Measurements from ENCODE around the gene SLC16A8.
"Not testable (repeated sequence)": the region's sequence is repeated elsewhere in the genome, so short reads cannot be mapped to it uniquely, and the experiment has no call there.

Gene SLC16A8, protein sequence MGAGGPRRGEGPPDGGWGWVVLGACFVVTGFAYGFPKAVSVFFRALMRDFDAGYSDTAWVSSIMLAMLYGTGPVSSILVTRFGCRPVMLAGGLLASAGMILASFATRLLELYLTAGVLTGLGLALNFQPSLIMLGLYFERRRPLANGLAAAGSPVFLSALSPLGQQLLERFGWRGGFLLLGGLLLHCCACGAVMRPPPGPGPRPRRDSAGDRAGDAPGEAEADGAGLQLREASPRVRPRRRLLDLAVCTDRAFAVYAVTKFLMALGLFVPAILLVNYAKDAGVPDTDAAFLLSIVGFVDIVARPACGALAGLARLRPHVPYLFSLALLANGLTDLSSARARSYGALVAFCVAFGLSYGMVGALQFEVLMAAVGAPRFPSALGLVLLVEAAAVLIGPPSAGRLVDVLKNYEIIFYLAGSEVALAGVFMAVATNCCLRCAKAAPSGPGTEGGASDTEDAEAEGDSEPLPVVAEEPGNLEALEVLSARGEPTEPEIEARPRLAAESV

GRCh38 chr22:38083931-38084631 lies at the start of gene SLC16A8:
TSS of gene SLC16A8 (minus strand) at chr22:38084184. CDS start at chr22:38082873, 1,311 bp downstream.
- no peak for DNase-seq

GRCh38 chr22:38133331-38133730 lies 49.3 kb upstream of the SLC16A8 start:
- DNase-seq, result no peak

- DNase-seq, result no peak
Measured at GRCh38 chr22:38132794-38133193, 48.8 kb upstream of the SLC16A8 start.

- DNase-seq, result no peak
Measured at GRCh38 chr22:38132136-38132535, 48.2 kb upstream of the SLC16A8 start.

GRCh38 chr22:38131399-38131798 lies 47.4 kb upstream of the SLC16A8 start:
- no peak for DNase-seq

DNA sequence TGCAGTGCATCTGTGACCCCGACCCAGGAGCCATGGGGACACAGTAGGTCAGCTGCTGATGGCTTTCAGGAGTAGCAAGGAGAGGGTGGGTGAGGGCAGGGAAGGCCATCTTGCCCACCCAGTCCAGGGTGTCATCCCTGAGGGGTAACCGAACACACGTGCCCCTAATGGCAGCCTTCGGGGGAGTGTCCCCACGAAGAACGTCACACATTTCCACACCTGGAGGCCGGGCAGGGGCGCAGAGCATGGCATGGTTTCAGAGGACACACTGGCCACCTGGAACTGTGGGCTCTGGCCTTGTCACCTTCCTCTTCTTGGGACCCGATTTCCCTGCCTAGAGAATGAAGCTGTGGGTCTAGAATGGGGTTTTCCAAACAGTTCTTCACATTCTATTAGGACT lies 45.9 kb upstream of the SLC16A8 start:
- DNase-seq, result no peak

DNA sequence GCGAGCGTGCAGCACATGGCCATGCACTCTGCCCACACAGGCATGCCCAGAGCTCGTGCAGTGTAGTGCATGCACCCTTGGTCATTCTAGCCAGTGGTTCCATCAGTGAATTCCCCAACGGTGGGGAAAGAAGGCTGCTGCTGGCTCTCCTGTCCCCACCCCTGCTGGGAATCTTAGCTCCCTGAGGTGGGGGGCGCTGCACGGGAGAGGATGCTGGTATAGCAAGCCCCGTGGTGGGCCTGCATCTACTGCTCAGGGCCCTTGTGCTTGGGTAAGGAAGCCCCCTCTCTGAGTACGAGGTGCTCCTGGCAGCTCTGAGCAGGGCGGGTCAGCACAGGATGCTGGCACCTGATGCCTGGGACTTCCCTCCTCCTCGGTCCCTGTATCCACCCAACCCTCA lies 45.0 kb upstream of the SLC16A8 start:
- DNase-seq, result no peak

DNA sequence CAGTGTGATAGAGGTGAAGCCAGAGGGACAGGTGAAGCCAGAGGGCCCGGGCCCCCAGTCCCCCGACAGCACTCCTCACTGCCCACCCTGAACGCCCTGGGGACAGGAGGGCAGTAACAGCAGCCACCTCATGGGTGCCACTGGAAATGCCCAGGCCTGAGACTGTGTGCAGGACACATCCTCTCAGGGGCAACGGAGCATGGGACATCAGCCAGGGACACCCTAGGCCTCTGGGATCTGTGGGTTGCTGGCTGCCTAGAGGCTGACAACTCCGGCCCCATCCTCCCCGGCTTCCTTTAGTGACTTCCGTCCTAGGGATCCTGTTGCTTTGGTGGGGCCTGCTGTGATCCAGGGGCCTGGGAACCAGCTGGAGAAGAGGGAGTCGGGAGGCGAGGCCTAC lies 43.9 kb upstream of the SLC16A8 start:
- DNase-seq, result no peak

GRCh38 chr22:38126928-38127668 lies 43.1 kb upstream of the SLC16A8 start:
- DNase-seq, result no peak

GRCh38 chr22:38125751-38126201 lies 41.8 kb upstream of the SLC16A8 start:
- peak in 14 of 56 donors; percentile 9 to 54 (median 29) for DNase-seq

DNA sequence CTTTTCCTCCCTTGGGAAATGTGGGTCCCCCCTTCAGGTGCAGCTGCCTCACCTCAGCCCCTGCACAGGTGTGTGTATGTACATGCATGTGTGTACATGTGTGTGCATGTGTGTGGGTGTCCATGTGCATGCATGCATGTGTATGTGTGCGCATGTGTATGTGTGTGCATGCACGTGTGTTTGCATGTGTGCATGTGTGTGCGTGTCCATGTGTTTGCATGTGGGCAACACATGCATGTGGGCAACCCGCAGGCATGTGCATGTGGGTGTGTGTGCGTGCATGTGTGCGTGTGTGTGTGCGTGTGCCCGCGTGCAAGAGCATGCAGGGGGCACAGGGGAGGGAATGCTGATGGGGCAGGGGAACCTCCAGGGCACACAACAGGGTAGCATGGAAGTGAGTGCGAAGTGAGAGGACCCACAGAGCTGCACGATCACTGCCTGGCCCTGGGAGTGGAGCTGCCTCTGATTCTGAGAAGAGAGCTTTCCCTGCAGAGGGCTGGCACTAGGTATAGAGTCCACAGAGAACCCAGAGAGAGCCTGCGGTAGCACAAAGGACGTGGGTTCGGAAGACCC lies 41.1 kb upstream of the SLC16A8 start:
- DNase-seq, result no peak

DNA sequence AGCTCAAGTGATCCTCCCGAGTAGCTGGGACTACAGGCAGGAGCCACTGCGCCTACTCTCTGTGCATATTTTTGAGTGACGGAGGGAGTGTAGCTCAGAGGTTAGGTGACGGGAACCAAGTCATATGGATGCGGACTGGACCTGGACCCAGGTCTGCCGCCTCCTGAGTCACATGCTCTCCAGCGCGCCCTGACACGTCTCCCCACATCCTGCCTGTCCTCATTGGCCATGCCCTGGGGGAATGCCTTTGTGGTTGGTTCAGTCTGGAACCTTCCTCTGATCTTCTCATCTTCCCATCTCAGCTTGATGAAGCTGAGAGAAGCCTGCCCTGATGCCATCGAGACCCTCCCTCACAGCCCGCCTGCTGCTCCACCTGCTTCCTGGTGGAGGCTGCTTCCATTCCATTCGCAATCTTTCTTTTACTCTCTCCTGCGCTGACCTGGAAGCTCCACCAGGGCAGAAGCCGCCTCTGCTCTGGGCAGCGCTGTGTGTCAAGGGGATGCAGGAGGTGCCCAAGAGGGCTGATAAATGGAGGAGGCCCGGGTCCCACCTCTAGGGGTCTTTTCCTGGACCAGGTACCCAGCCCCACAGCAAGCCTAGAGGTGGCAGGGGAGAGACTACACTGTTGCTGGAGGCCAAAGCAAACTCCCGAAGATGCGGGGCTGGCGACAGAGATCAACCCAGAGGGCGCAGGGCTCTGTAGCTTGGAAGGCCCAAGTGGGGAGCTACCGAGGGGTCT lies 40.4 kb upstream of the SLC16A8 start:
- DNase-seq, result no peak

DNA sequence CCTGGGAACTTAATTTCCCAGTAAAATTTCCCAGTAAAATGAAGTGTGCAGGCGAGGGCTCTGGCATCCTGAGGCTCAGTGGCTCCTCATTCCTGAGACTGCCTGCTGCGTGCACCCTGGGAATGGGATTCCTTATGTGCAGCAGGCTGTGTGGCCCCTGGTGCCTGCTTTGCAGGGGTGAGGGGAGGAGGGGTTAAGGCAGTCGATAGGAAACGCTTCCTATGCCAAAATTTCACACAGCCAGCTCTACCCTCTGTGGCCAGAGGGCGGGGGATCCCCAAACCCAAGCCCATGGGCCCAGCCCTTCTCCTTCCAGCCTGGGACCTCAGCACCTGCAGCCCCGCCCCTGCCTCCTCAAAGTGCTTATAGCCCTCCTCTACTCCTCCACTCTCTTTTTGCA lies 38.6 kb upstream of the SLC16A8 start:
- no peak for DNase-seq

GRCh38 chr22:38120359-38121110 lies 36.6 kb upstream of the SLC16A8 start:
- DNase-seq, result no peak

DNA sequence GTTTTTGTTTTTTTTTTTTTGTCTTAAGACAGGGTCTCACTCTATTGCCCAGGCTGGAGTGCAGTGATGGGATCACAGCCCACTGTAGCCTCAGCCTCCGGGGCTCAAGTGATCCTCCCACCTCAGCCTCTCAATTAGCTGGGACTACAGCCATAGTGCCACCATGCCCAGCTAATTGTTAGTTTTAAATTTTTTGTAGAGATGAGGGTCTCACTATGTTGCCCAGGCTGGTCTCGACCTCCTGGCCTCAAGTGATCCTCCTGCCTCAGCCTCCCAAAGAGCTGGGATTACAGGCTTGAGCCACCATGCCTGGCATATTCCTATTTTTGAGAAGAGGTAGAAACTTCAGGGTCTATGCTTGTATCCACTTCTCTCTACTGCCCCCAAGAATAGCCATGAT lies 34.8 kb upstream of the SLC16A8 start:
- not testable (repeated sequence) for DNase-seq

DNA sequence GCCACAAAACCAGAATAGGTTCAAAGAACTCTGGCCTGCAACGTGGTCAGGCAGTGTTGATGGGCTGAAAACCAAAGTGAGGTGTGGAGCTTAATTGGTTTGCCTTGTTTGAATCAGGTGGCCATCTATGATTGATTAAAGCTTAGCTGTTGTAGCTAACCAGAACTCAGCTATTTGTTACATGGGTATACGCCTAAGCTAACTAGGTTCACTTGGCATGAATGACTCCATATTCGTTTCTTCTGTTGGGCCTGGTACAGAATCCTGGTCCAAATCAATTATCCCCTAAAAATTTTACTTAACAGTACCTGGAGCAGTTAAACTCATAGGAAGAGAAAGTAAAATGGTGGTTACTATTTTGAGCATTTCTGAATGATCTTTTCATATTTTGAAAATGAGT lies 34.2 kb upstream of the SLC16A8 start:
- no peak for DNase-seq

DNA sequence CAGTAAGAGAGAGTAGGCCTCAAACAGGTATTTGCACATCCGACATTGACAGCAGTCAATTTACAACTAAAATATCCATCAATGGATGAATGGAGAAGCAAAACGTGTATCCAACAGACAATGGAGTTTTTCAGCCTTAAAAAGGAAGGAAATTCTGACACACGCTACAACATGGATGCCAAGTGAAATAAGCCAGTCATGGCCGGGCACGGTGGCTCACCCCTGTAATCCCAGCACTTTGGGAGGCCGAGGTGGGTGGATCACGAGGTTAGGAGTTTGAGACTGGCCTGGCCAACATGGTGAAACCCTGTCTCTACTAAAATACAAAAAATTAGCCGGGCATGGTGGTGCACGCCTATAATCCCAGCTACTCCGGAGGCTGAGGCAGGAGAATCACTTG lies 33.6 kb upstream of the SLC16A8 start:
- DNase-seq, result not testable (repeated sequence)

GRCh38 chr22:38115423-38116205 lies 31.6 kb upstream of the SLC16A8 start:
- peak in 9 of 56 donors; percentile 7 to 30 (median 15) for DNase-seq
